ENCODE results near the gene UBAC2. TPM values are rescaled to one million over a fixed set of nuclear protein-coding genes. Genes with fewer than 3 reads are reported as not detected.

Gene UBAC2
- total and polyA plus RNA-seq, 2 of the 8 experiments (the other 6 are each of a cell fraction or from before 2014, with no cell fraction given), result 75.9 to 76.9 TPM

DNA sequence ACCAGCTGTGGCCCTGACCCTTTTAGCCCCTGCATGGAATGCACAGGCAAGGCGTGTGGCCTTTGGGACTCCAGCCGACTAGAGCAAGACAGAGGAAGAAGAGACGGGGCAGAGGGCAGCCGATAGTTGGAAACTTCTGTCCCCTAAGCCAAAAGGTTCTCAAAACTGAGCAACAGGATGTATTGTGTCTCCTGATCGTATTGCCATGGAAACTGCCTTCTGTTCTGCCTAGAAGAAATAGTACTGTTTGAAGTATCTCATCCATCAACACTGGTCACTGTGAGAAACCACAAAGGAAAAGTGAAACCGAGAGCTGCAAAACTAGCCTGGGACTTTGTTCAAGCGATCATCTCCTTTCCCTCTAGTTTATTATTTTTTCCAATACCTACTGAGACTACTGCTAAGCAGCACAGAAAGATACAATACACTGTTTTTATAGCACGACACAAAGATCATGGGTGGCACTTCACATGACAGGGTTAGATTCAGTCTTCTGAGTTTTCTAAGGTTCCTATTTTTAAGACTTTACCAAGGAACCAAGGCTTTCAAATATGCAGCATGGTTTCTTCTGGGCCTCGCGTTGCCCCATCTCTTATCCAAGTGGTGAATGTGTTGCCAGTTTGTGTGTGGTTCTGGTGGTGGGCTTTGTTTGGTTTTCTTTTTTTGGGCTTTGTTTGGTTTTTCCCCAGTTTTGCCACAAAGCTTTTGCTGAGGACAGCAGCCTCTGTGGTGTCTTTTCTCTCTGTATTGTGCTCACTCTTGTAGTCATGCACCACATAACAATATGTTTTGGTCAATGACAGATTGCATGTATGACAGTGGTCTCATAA lies 155.8 kb downstream of the UBAC2 start:
- Histone ChIP-seq H3K9me3 (ENCODE audit: insufficient read depth in 2 of 2, low read depth in 1 of 2, low read length in 1 of 2) (no peaks in the 10 kb centered on the region), H2BK12ac (ENCODE audit: low read depth, low read length) (no peak overlapping the region), H2BK5ac (ENCODE audit: low read depth, low read length) (no peak overlapping the region), H3K4ac (replicated peaks; ENCODE audit: insufficient read length, low read depth, low read length) (no peak overlapping the region), H4K8ac (ENCODE audit: extremely low read depth, insufficient read depth, low read length) (no peak overlapping the region), H2BK15ac (ENCODE audit: low read length) (no peak overlapping the region), H4K5ac (ENCODE audit: insufficient read length, low read depth, low read length) (no peak overlapping the region), H3K79me2 (ENCODE audit: control insufficient read depth in 1 of 2, insufficient read depth in 2 of 2, low read length in 2 of 2) (no peaks in the 10 kb centered on the region), H3K4me3 (ENCODE audit: extremely low read depth in 1 of 4, insufficient read depth in 2 of 4, low read depth in 3 of 4, low read length in 4 of 4) (no peak overlapping the region), H3K23ac (ENCODE audit: insufficient read length) (no peak overlapping the region), H3K79me1 (ENCODE audit: low read depth, low read length) (peaks cover 2% of the 10 kb centered on the region; the same call in 1 of the 2 replicates), H3K4me1 (replicated peaks in 1 of 4; ENCODE audit: control insufficient read depth in 3 of 4, insufficient read depth in 4 of 4, low read length in 3 of 4) (peaks cover 0 to 5% (median 2%) of the 10 kb centered on the region in 4 experiments; a peak in 2 of 7 replicates), H3K9ac (replicated peaks in 1 of 4; ENCODE audit: extremely low read depth in 1 of 4, low read depth in 3 of 4, low read length in 3 of 4) (no peak overlapping the region), H3K36me3 (ENCODE audit: control insufficient read depth in 2 of 4, insufficient read depth in 4 of 4, low read length in 3 of 4) (peaks cover 0 to 12% (median 4%) of the 10 kb centered on the region in 4 experiments; a peak in 3 of 8 replicates), H3K4me2 (ENCODE audit: insufficient read depth in 1 of 2, low read depth in 2 of 2, low read length in 2 of 2) (no peak overlapping the region), H3K14ac (ENCODE audit: insufficient read length) (no peak overlapping the region), H4K20me1 (replicated peaks in 1 of 2; ENCODE audit: control insufficient read depth in 1 of 2, insufficient read depth in 2 of 2, low read length in 2 of 2) (peaks cover 0 to 8% of the 10 kb centered on the region in 2 experiments), H3K18ac (ENCODE audit: extremely low read depth, low read length) (no peak overlapping the region), H3K27ac (ENCODE audit: low read depth, low read length) (no peak overlapping the region), H2AFZ (ENCODE audit: low read length) (no peak overlapping the region), H2AK5ac (ENCODE audit: low read depth, low read length) (no peak overlapping the region), H2BK120ac (replicated peaks; ENCODE audit: low read depth, low read length) (no peak overlapping the region), H3K27me3 (replicated peaks in 1 of 4; ENCODE audit: control insufficient read depth in 3 of 4, extremely low read depth in 1 of 4, insufficient read depth in 3 of 4, low read length in 3 of 4) (no peaks in the 10 kb centered on the region), H2BK20ac (ENCODE audit: low read length) (no peak overlapping the region), H3K23me2 (ENCODE audit: low read depth, low read length) (no peaks in the 10 kb centered on the region), H4K91ac (replicated peaks; ENCODE audit: insufficient read length, low read length) (no peak overlapping the region), H3K56ac (replicated peaks; ENCODE audit: insufficient read length, low read depth, low read length) (no peak overlapping the region)
- ChIA-PET POLR2A (ENCODE audit: partially characterized antibody) (no interaction called here), CTCF (ENCODE audit: partially characterized antibody) (interaction anchor here (3.3 kb wide), 1 partner anchor 11 kb away, joined by 8 read pairs; no protein-coding TSS in a partner anchor)
- 90% methylated on average over 10 of the region's 10 CpGs; no CpG with 5 or more reads in 1 of the 2 experiments for WGBS, 2 experiments (ENCODE audit: extremely low coverage in 1 of 2, insufficient coverage in 1 of 2, insufficient read length in 1 of 2, insufficient replicate concordance in 2 of 2, low coverage in 1 of 2, low lambda C conversion rate in 2 of 2, missing lambda C conversion rate in 1 of 2)
- DNase-seq (ENCODE audit: low read depth in 1 of 2, low spot score in 2 of 2) (peak in 1 of 2 experiments; percentile 40), FAIRE-seq (no peak)
- TF ChIP-seq RNF2 (IDR thresholded peaks at IDR 0.05; ENCODE audit: borderline replicate concordance, low read depth, low read length, missing control alignments, poor library complexity, severe bottlenecking), result no peak
- no peak for TF ChIP-seq EGR1 (IDR thresholded peaks at IDR 0.05; ENCODE audit: borderline replicate concordance, low read depth, low read length)
- TF ChIP-seq, protein P1, sequence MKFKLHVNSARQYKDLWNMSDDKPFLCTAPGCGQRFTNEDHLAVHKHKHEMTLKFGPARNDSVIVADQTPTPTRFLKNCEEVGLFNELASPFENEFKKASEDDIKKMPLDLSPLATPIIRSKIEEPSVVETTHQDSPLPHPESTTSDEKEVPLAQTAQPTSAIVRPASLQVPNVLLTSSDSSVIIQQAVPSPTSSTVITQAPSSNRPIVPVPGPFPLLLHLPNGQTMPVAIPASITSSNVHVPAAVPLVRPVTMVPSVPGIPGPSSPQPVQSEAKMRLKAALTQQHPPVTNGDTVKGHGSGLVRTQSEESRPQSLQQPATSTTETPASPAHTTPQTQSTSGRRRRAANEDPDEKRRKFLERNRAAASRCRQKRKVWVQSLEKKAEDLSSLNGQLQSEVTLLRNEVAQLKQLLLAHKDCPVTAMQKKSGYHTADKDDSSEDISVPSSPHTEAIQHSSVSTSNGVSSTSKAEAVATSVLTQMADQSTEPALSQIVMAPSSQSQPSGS (IDR thresholded peaks at IDR 0.05; ENCODE audit: low read length), result no peak
- no peak for TF ChIP-seq CTBP2 (IDR thresholded peaks at IDR 0.05; ENCODE audit: borderline replicate concordance, insufficient read depth, insufficient read length, low read length)
- no peak for TF ChIP-seq ZNF274 (IDR thresholded peaks at IDR 0.05; ENCODE audit: borderline replicate concordance, extremely low read depth, low read length)
- no peak for TF ChIP-seq TAF1 (IDR thresholded peaks at IDR 0.05; ENCODE audit: low read depth, low read length)
- no peak for TF ChIP-seq SAP30 (IDR thresholded peaks at IDR 0.05; ENCODE audit: insufficient read depth, insufficient replicate concordance, low read length)
- no peak for TF ChIP-seq RXRA (IDR thresholded peaks at IDR 0.05; ENCODE audit: insufficient read depth, low read depth, low read length)
- TF ChIP-seq SUZ12 (IDR thresholded peaks at IDR 0.05; ENCODE audit: low read length), result no peak
